GM12892 (cell line): ENCODE measurements around the gene SP110.

Experiments used
- POLR2A ChIP-seq: IDR thresholded peaks from 2 replicates; pipeline ENCODE4 v1.6.1; 2011; ENCODE audit warnings: low read depth, low read length, control low read depth
- POLR2AphosphoS5 ChIP-seq: IDR thresholded peaks from 2 replicates; pipeline ENCODE4 v1.6.1; 2011; ENCODE audit warnings: low read depth, low read length, control low read depth

DNA sequence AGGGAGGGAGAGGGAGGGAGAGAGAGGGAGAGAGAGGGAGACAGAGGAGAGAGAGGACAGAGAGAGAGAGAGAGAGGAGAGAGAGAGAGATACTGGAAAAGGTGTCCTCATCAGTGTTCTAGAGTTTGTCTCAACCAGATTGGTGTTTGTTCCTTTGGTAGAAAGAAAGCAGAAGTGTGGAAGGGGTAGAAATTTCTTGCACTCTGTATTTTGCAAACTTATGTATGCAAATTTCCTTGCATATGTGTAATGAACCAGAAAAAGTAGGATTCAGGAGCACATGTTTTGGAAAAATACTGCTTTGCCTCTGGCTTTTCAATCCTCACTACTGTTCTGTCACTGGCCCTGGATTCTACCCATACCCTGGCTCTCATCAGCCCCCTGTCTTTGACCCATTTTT lies 4.7 kb upstream of the SP110 start:
- TF ChIP-seq POLR2A, result no peak
- TF ChIP-seq POLR2AphosphoS5, result 0 out of 2 replicates have a peak, but pooled peaks have one; percentile 24
